AG04449 (cell line): ENCODE data around the gene COL6A1.

Experiments
- CTCF ChIA-PET: fragments of 350-600 bp; formaldehyde crosslinking; extraction: SDS; loops from one replicate; lab custom pipeline; 2021; ENCODE audit warnings: antibody characterized with exemption; lab: Yijun Ruan, JAX
- POLR2A ChIA-PET: fragments of 400-600, 350-600 bp; formaldehyde crosslinking; extraction: SDS; loops from one replicate; lab custom pipeline; 2020; ENCODE audit warnings: antibody characterized with exemption, inconsistent platforms; lab: Yijun Ruan, JAX
- DNase-seq: peaks from one replicate; pipeline ENCODE4 v3.0.0-alpha.2; 2010; ENCODE audit warnings: low read depth, low spot score
- H3K4me3 ChIP-seq: 2 replicates; pipeline ENCODE4 v1.5.1; 2011; ENCODE audit warnings: low read depth, mild to moderate bottlenecking, control low read depth, low read length
- TF ChIP-seq, protein P1 (sequence below): IDR thresholded peaks from one replicate; pipeline ENCODE4 v1.5.1; 2011; ENCODE audit warnings: mild to moderate bottlenecking, moderate library complexity, low read length, control low read depth, inconsistent platforms; ENCODE audit not compliant: insufficient read depth; ENCODE audit errors: missing control alignments

The COL6A1 gene

DNA sequence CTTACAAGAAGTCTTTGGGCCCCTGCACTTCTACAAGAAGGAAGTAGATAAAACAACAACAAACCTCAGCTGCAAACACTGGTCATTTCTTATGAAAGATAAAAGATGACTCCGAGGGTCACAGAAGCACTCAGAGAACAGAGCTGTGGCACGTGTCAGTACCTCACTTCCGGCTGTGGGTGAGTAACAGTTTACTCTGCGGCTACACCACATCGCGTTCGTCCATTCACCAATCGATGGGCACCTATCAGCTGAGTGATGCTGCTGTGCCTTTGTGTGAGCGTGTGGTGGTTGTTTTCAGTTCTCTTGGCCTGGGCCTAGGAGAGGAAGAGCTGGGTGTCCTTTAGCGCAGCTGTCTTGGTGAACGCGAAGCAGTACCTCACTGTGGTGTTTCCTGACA is 49.9 kb downstream of the COL6A1 start:
- TF ChIP-seq, protein P1, sequence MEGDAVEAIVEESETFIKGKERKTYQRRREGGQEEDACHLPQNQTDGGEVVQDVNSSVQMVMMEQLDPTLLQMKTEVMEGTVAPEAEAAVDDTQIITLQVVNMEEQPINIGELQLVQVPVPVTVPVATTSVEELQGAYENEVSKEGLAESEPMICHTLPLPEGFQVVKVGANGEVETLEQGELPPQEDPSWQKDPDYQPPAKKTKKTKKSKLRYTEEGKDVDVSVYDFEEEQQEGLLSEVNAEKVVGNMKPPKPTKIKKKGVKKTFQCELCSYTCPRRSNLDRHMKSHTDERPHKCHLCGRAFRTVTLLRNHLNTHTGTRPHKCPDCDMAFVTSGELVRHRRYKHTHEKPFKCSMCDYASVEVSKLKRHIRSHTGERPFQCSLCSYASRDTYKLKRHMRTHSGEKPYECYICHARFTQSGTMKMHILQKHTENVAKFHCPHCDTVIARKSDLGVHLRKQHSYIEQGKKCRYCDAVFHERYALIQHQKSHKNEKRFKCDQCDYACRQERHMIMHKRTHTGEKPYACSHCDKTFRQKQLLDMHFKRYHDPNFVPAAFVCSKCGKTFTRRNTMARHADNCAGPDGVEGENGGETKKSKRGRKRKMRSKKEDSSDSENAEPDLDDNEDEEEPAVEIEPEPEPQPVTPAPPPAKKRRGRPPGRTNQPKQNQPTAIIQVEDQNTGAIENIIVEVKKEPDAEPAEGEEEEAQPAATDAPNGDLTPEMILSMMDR, result no peak
- ChIA-PET POLR2A (no interaction called here), CTCF (no interaction called here)
- no peak overlapping the region for H3K4me3 ChIP-seq
- DNase-seq, result no peak

DNA sequence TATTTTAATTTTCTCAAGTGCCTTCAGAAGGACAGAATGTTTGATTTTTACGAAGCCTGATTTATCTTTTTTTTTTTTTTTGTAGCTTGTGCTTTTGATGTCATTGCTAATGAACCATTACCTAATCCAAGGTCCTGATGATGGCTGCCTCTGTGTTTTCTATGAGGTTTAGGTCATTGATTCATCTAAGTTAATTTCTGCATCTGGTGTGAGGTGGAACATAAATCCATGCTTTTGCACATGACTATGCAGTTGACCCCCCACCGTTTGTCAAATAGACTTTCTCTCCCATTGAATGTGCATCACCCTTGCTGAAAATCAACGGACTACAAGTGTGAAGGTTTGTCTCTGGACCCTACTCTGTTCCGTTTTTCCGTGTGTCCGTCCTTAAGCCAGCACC is 50.5 kb downstream of the COL6A1 start:
- H3K4me3 ChIP-seq, result no peak overlapping the region
- ChIA-PET POLR2A (no interaction called here), CTCF (no interaction called here)
- TF ChIP-seq, protein P1, result no peak
- no peak for DNase-seq

- DNase-seq, result no peak
- no peak overlapping the region for H3K4me3 ChIP-seq
- ChIA-PET CTCF (no interaction called here), POLR2A (no interaction called here)
- TF ChIP-seq, protein P1, result no peak
Measured at GRCh38 chr21:46033410-46034400, 52.1 kb downstream of the COL6A1 start.

- no peak for DNase-seq
- TF ChIP-seq, protein P1, result no peak
- POLR2A ChIA-PET, result interaction anchor here (0.9 to 1.0 kb wide), 3 partner anchors 13 to 56 kb away, joined by 3 to 4 read pairs (median 4); no protein-coding TSS in a partner anchor
- no peak overlapping the region for H3K4me3 ChIP-seq
- CTCF ChIA-PET, result interaction anchor here (0.7 kb wide), 1 partner anchor 54 kb away, joined by 3 read pairs; no protein-coding TSS in a partner anchor
Measured at GRCh38 chr21:46035809-46036695, 54.5 kb downstream of the COL6A1 start.

DNA sequence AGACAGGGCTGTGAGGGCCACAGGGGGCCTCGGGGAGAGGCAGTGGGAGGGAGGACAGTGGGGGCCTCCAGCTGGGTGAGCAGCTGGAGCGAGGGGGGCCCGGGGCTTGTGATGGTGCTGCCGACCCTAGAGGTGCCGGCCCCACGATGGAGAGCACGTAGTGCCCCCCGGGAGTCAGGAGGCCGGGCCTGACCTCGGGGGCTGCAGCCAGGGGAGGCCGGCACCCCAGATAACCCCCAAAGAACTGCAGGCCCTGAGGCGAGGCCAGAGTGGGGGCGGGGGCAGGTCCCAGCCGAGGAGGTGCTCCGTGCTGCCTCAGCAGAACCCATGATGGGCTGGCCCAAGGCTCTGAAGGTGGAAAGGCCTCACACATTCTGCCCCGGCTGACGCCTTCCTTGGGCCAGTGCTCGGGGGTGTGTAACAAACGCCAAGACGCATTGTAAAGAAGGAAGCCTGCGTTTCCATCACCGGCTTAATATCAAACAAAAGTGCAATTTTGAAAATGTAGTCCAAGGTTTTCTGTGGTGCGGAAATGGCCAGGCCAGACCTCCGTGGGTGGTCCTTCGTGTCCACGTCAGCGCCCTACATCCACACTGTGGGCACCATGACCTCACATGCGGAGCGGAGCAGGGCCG is 55.2 kb downstream of the COL6A1 start:
- no peak for DNase-seq
- CTCF ChIA-PET, result interaction anchor here (0.7 kb wide), 1 partner anchor 55 kb away, joined by 3 read pairs; no protein-coding TSS in a partner anchor
- POLR2A ChIA-PET, result interaction anchor here (0.9 to 1.0 kb wide), 3 partner anchors 12 to 56 kb away, joined by 3 to 4 read pairs (median 4); no protein-coding TSS in a partner anchor
- TF ChIP-seq, protein P1, result no peak
- no peak overlapping the region for H3K4me3 ChIP-seq
